ENCODE measurements around the gene EFCAB11.
A peak's percentile ranks its signal among the peaks of the same experiment; 100 is the strongest.

DNA sequence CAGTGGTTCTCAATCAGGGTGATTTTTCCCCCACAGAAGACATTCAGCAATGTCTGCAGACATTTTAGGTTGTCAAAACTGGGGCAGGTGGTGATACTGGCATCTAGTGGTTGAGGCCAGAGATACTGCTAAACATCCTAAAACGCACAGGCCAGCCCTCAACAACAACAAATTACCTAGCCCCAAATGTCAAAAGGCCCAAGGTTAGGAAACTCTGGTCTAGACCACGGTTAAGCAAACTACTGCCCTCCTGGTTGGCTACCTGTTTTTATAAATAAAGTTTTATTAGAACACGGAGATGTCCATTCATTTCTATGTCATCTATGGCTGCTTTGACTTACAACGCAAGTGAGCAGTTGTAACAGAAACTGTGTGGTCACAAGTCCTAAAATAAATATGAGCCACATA is 186.7 kb downstream of the EFCAB11 start:
- TF ChIP-seq, protein P1, sequence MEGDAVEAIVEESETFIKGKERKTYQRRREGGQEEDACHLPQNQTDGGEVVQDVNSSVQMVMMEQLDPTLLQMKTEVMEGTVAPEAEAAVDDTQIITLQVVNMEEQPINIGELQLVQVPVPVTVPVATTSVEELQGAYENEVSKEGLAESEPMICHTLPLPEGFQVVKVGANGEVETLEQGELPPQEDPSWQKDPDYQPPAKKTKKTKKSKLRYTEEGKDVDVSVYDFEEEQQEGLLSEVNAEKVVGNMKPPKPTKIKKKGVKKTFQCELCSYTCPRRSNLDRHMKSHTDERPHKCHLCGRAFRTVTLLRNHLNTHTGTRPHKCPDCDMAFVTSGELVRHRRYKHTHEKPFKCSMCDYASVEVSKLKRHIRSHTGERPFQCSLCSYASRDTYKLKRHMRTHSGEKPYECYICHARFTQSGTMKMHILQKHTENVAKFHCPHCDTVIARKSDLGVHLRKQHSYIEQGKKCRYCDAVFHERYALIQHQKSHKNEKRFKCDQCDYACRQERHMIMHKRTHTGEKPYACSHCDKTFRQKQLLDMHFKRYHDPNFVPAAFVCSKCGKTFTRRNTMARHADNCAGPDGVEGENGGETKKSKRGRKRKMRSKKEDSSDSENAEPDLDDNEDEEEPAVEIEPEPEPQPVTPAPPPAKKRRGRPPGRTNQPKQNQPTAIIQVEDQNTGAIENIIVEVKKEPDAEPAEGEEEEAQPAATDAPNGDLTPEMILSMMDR (IDR thresholded peaks at IDR 0.05 in 2 of 3, conservative IDR thresholded peaks at IDR 0.05 in 1 of 3; ENCODE audit: borderline replicate concordance in 1 of 3, insufficient read depth in 1 of 3, low read depth in 2 of 3, low read length in 2 of 3) = peak; percentile 57 to 82 (median 75); a peak in 5 of 6 replicates
- TF ChIP-seq CEBPB (IDR thresholded peaks at IDR 0.05; ENCODE audit: low read depth) = no peak
